Activated CD8-positive, alpha-beta memory T cell treated with anti-CD3 and anti-CD28 coated beads, Interleukin-2, amount 50 U/mL, for 24 hours (primary cell): ENCODE measurements around the gene HSPA4.
"Not testable (repeated sequence)": the region's sequence is repeated elsewhere in the genome, so short reads cannot be mapped to it uniquely, and the experiment has no call there.

Experiments used
- DNase-seq: peaks from one replicate; pipeline ENCODE4 v3.0.0-alpha.2; 2020; ENCODE audit errors: extremely low read depth

The HSPA4 gene

GRCh38 chr5:133123297-133123696 lies 71.5 kb downstream of the HSPA4 start:
- no peak for DNase-seq

- DNase-seq: no peak
These were observed 73.1 kb downstream of the HSPA4 start for GRCh38 chr5:133124891-133125290.

GRCh38 chr5:133128066-133128465 lies 76.3 kb downstream of the HSPA4 start:
- DNase-seq: no peak

GRCh38 chr5:133129289-133129688 lies 77.5 kb downstream of the HSPA4 start:
- DNase-seq: no peak

GRCh38 chr5:133129950-133130349 lies 78.1 kb downstream of the HSPA4 start:
- DNase-seq: no peak

- DNase-seq: no peak
These were observed 78.7 kb downstream of the HSPA4 start for GRCh38 chr5:133130387-133131118.

GRCh38 chr5:133132717-133133116 lies 80.9 kb downstream of the HSPA4 start:
- no peak for DNase-seq

GRCh38 chr5:133133241-133133640 lies 81.4 kb downstream of the HSPA4 start:
- not testable (repeated sequence) for DNase-seq

- DNase-seq: not testable (repeated sequence)
These were observed 85.1 kb downstream of the HSPA4 start for GRCh38 chr5:133136890-133137289.

GRCh38 chr5:133140311-133140710 lies 88.5 kb downstream of the HSPA4 start:
- DNase-seq: no peak

GRCh38 chr5:133141746-133142145 lies 89.9 kb downstream of the HSPA4 start:
- DNase-seq: no peak

- DNase-seq: no peak
These were observed 91.0 kb downstream of the HSPA4 start for GRCh38 chr5:133142782-133143181.

- DNase-seq: no peak
These were observed 92.6 kb downstream of the HSPA4 start for GRCh38 chr5:133144245-133144981.

GRCh38 chr5:133145436-133146170 lies 93.8 kb downstream of the HSPA4 start:
- DNase-seq: no peak

GRCh38 chr5:133147411-133147810 lies 95.6 kb downstream of the HSPA4 start:
- DNase-seq: no peak

- DNase-seq: no peak
These were observed 96.2 kb downstream of the HSPA4 start for GRCh38 chr5:133147815-133148567.

- DNase-seq: no peak
These were observed 97.5 kb downstream of the HSPA4 start for GRCh38 chr5:133149345-133149744.

- DNase-seq: no peak
These were observed 99.2 kb downstream of the HSPA4 start for GRCh38 chr5:133150909-133151544.

- DNase-seq: no peak
These were observed 102.7 kb downstream of the HSPA4 start for GRCh38 chr5:133154274-133155075.

GRCh38 chr5:133155326-133155969 lies 103.6 kb downstream of the HSPA4 start:
- DNase-seq: no peak
